RKO (cell line): Measurements from ENCODE around the gene SLC7A1.

Experiments used
- DNase-seq: peaks from one replicate; pipeline ENCODE4 v3.0.0-alpha.2; 2016; ENCODE audit warnings: low spot score

Gene SLC7A1

DNA sequence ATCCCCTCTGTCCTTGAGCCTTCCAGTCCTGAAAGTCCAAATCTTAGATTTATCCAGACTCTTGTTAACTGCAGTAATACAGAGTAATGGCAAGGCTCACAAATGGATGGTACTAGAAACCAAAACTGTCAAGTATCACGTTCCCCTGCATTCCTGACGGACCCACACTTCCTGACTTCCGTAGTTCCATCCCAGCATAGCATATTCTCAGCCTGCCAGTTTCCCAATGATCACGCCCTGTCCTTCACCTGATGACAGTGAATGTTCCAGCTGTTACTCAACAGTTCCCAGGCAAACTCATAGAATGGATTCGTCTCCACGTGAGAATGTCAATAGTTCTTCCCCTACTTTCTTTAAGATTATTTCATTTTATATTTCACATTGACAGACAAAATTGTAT, 33.6 kb downstream of the SLC7A1 start:
- DNase-seq: no peak

DNA sequence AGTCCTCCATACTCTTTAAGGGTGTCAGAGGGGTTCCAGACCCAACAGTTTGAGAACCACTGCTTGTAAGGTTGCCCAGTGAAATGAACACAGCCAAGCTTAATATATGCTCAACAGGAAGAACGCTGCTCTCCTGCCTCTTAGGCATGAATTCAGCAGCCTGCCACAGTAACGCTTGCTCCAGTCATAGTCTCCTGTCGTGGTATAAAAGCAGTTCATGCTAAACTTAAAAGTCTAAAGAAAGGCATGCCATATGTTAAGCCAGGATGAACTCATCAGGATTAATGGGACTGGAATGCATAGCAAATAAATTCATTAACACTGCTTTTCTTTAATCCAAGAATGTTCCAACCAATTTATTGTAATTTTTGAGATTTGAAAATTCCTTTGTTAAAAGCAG, 38.7 kb downstream of the SLC7A1 start:
- DNase-seq: no peak

- no peak for DNase-seq
These were observed 44.3 kb downstream of the SLC7A1 start for GRCh38 chr13:29551214-29551613.

GRCh38 chr13:29550430-29550988, 45.0 kb downstream of the SLC7A1 start:
- no peak for DNase-seq

- DNase-seq: no peak
These were observed 46.8 kb downstream of the SLC7A1 start for GRCh38 chr13:29548722-29549121.

DNA sequence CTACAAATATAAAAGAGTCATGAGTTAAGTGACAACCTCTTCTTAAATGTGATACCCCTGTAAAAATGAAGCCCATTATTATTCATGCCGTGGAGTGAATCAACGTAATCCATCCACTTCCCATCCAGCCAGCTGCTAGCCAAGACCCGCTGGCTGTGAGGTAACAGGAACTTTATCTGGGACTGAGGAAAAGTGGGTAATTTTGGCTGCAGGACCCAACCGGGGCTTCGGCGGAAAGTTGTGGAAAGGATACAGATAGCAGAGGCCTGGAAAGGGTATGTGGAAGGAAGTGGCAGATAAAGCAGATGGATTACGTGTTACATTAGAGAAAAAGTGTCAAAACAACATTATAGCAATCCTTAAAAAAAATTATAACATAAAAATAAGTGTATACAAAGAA, 48.3 kb downstream of the SLC7A1 start:
- no peak for DNase-seq

- no peak for DNase-seq
These were observed 48.8 kb downstream of the SLC7A1 start for GRCh38 chr13:29546662-29547061.

DNA sequence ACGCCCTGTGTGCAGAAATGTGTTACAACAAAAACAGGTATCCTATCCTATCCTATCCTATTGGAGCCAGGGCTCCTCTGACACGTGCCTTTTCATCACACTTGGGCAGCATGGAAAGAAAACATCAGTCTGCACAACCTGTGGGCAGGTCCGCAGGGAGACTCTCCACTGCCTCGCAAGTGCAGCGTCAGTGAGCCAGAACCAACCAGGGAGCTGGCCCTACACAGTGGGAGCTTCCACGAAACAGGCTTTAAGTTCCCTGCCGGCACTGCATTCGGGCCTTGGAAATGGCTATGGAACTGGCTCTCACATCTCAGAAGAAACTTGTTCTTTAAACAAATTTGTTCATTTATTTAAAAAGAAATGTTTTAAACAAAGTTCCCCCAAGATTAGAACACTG, 49.5 kb downstream of the SLC7A1 start:
- no peak for DNase-seq

GRCh38 chr13:29543230-29544215, 52.0 kb downstream of the SLC7A1 start:
- peak; percentile 3 for DNase-seq

GRCh38 chr13:29542381-29542780, 53.1 kb downstream of the SLC7A1 start:
- DNase-seq: no peak

DNA sequence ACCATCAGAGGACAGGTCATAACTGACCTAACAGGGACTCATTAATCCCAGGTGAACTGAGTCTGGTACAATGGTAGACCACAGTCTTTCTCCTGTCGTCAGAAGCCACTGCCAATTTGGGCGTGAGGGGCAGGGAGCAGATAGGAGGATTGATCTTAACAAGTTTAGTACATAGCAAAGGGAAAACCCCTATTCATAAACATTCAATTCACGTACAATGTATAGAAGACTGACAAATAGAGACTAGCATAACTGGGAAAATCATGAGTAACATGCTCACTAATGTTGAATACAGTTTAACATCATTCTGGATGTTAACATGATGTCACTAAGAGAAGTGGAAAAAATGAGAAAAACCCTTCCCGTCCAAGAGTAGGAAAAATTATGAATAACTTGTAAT, 54.1 kb downstream of the SLC7A1 start:
- no peak for DNase-seq

DNA sequence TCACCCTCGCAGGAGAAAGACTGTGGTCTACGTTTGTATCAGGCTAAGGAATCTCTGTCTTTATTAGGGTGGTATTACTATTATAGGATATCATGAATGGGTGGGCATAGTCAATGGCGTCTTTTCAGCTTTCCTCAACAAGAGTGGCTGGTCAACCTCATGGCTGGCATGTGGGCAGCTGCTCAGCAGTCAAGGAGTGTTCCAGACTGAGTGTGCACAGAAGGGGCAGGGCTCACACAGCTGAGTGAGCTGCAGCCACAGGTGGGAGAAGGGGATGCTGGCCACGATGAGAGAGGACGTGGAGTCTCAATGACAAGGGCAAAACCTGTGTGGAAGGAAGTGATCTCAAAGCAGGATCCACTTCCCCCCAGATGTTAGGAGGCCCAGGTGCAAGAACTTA, 54.7 kb downstream of the SLC7A1 start:
- no peak for DNase-seq

GRCh38 chr13:29540334-29540733, 55.2 kb downstream of the SLC7A1 start:
- DNase-seq: no peak

- DNase-seq: no peak
These were observed 55.6 kb downstream of the SLC7A1 start for GRCh38 chr13:29539856-29540255.

GRCh38 chr13:29538652-29539040, 56.8 kb downstream of the SLC7A1 start:
- DNase-seq: no peak

- no peak for DNase-seq
These were observed 57.5 kb downstream of the SLC7A1 start for GRCh38 chr13:29537736-29538651.

DNA sequence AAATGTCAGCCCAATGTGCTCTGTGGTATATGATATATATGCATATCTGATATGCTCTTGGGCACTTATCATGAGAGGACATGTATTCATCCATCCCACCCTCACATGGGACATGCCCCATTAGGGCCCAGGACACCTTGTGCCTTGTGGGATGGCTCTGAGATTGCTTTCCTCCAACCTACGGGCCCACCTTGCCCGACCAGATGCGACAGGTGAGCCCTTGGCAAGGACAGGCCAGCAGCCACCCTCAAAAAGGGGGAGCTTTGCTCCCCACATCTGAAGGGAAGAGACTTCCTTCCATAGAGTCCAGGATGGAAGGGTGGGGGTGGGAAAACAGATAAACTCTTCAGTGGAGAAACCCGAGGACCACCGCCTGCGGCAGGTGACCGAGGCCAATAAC, 58.6 kb downstream of the SLC7A1 start:
- DNase-seq: no peak

DNA sequence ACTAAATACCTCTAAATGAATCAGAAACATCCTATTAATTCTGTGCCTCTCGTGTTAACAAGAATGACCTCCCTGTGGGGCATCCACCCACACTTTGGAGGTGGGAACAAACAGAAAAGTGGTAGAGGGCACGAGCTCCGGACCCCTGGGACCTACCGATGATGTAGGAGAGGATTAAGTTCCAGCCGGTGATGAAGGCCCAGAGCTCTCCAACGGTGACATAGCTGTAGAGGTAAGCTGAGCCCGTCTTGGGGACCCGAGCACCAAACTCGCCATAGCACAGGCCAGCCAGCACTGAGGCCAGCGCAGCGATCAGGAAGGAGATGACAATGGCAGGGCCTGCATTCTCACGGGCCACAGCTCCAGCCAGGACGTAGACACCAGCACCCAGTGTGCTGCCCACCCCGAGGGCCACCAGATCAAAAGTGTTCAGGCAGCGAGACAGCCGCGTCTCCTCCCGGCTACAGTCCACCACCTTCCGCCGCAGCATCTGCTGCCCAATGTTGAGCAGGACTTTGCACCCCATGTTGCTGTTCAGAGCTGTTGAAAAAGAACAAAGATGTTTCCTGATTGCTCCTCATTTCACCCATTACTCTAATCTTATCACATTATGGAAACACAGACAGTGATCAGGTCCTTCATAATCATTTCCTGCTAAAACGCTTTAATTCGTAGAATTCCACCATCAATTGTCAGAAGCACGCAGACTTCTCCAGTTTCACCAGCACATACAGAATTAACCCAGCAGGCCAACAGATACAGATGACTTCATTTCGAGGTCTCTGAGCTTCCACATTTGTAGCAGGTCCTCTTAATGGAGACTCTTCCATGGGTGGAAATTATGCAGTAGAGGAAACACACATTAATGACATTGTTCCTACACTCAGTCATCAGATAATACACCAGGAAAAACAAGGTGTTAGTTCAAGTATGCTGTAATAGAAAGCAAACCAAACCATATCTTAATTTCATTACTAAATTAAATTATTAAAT, 59.5 kb downstream of the SLC7A1 start:
- DNase-seq: no peak

DNA sequence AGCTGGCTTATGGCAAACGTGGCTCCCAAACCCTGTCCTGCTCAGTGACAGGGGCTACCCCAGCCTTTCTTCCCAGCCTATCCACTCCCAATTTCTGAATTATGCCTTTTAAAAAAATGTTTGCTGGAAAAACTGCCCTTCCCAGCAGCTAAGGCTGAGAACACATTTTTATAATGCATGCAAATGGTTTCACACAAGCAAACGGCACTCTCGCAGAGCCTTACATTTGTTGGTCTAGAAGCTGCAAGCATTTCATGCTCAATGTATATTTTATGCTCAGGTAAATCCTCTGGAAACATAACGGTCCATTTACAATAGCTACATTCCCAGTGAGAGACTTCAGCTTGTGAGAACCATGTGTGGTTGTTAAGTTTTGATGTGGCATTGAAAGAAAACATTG, 61.4 kb downstream of the SLC7A1 start:
- no peak for DNase-seq

DNA sequence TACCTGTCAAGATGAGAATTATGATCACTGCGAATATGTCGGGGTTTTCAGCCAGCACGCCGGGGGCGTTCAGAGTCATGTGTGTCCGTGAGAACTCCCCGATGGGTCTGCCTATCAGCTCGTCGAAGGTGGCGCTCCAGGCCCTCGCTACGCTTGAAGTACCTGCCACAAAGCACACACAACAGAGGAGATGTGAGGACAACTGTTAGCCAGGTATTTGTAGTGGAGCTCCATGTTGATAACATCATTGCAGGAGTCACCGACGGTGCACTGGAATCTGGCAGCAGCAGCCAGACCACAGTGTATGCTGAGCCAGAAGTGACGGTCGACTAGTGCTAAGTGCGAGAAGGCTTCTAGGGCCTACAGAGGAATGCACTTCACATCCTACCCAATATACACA, 62.7 kb downstream of the SLC7A1 start:
- no peak for DNase-seq

GRCh38 chr13:29532116-29532515, 63.4 kb downstream of the SLC7A1 start:
- no peak for DNase-seq
